GM13977 (cell line): ENCODE measurements around the gene MGRN1.

Experiments
- DNase-seq: peaks from one replicate; pipeline ENCODE4 v3.0.0; 2012; ENCODE audit warnings: low spot score
- CTCF ChIP-seq: IDR thresholded peaks from 2 replicates; pipeline ENCODE4 v1.5.1; 2012; ENCODE audit warnings: mild to moderate bottlenecking, control low read depth; ENCODE audit not compliant: insufficient read depth; ENCODE audit errors: extremely low read depth, missing control alignments
- in situ Hi-C: fragments of 300-500 bp; cut with MboI; formaldehyde crosslinking; loops from one replicate; pipeline ENCODE4 v1.12.0; 2022; ENCODE audit warnings: low sequenced_read_pairs, low pct_unique_long_range_greater_than_20kb, mixed read lengths, inconsistent platforms; ENCODE audit not compliant: unreplicated experiment

Gene MGRN1

GRCh38 chr16:4697848-4698291 is 73.2 kb downstream of the MGRN1 start:
- no peak for DNase-seq
- in situ Hi-C loops: no loop called here
- no peak for TF ChIP-seq CTCF

GRCh38 chr16:4698321-4699045 is 73.9 kb downstream of the MGRN1 start:
- no peak for TF ChIP-seq CTCF
- DNase-seq: no peak
- in situ Hi-C loops: no loop called here

- DNase-seq: no peak
- in situ Hi-C loops: no loop called here
- no peak for TF ChIP-seq CTCF
Measured at GRCh38 chr16:4699046-4699556, 74.5 kb downstream of the MGRN1 start.

- in situ Hi-C loops: no loop called here
- no peak for DNase-seq
- no peak for TF ChIP-seq CTCF
Measured at GRCh38 chr16:4700380-4700996, 75.9 kb downstream of the MGRN1 start.

GRCh38 chr16:4700997-4701743 is 76.5 kb downstream of the MGRN1 start:
- DNase-seq: no peak
- in situ Hi-C loops: no loop called here
- no peak for TF ChIP-seq CTCF

- no peak for TF ChIP-seq CTCF
- in situ Hi-C loops: no loop called here
- no peak for DNase-seq
Measured at GRCh38 chr16:4701791-4702465, 77.3 kb downstream of the MGRN1 start.
